HepG2 (cell line): ENCODE data around the gene GAPDH. TPM values are rescaled to one million over a fixed set of nuclear protein-coding genes. Genes with fewer than 3 reads are reported as not detected.

Source experiments
- ATF5 ChIP-seq: sonication (generic); formaldehyde crosslinking; IDR thresholded peaks from 2 replicates; pipeline ENCODE4 v1.4.0; 2020; ENCODE audit warnings: mild to moderate bottlenecking, low read depth, missing genetic modification reagents
- CBFB ChIP-seq: sonication (generic); formaldehyde crosslinking; IDR thresholded peaks from 2 replicates; pipeline ENCODE4 v1.4.0; 2020; ENCODE audit warnings: missing genetic modification reagents
- CEBPB ChIP-seq: IDR thresholded peaks from 2 replicates; pipeline ENCODE4 v1.6.1; 2011; ENCODE audit warnings: low read depth, low read length, improper control_type of control experiment, borderline replicate concordance
- FLYWCH1 ChIP-seq: sonication (generic); formaldehyde crosslinking; IDR thresholded peaks from 2 replicates; pipeline ENCODE4 v1.8.1; 2023; ENCODE audit warnings: mild to moderate bottlenecking, missing genetic modification reagents
- KLF9 ChIP-seq: IDR thresholded peaks from 2 replicates; pipeline ENCODE4 v1.6.1; 2016; ENCODE audit warnings: low read depth
- MXD1 ChIP-seq: sonication (generic); formaldehyde crosslinking; IDR thresholded peaks from 2 replicates; pipeline ENCODE4 v1.4.0; 2020; ENCODE audit warnings: mild to moderate bottlenecking, missing genetic modification reagents
- NFE2 ChIP-seq: sonication (generic); formaldehyde crosslinking; IDR thresholded peaks from 2 replicates; pipeline ENCODE4 v1.4.0; 2020; ENCODE audit warnings: missing genetic modification reagents
- POLR2AphosphoS5 ChIP-seq: IDR thresholded peaks from 2 replicates; pipeline ENCODE4 v1.6.1; 2012; ENCODE audit warnings: low read depth, low read length
- RAD21 ChIP-seq: fragments of 450-650 bp; formaldehyde crosslinking; IDR thresholded peaks from 2 replicates; pipeline ENCODE4 v1.5.0; 2020; ENCODE audit warnings: mild to moderate bottlenecking
- RBAK ChIP-seq: sonication (generic); formaldehyde crosslinking; IDR thresholded peaks from 2 replicates; pipeline ENCODE4 v1.5.1; 2020; ENCODE audit warnings: mild to moderate bottlenecking, missing genetic modification reagents
- SKIL ChIP-seq: sonication (generic); formaldehyde crosslinking; IDR thresholded peaks from 2 replicates; pipeline ENCODE4 v1.8.0; 2022; ENCODE audit warnings: missing genetic modification reagents, mild to moderate bottlenecking, moderate library complexity, borderline replicate concordance
- SNAPC2 ChIP-seq: sonication (generic); formaldehyde crosslinking; IDR thresholded peaks from 2 replicates; pipeline ENCODE4 v1.8.1; 2022; ENCODE audit warnings: mild to moderate bottlenecking, missing genetic modification reagents
- WIZ ChIP-seq: sonication (generic); formaldehyde crosslinking; IDR thresholded peaks from 2 replicates; pipeline ENCODE4 v1.5.1; 2020; ENCODE audit warnings: mild to moderate bottlenecking, missing genetic modification reagents
- ZBTB1 ChIP-seq: sonication (generic); formaldehyde crosslinking; IDR thresholded peaks from 2 replicates; pipeline ENCODE4 v1.4.0; 2020; ENCODE audit warnings: missing genetic modification reagents, borderline replicate concordance
- ZBTB39 ChIP-seq: sonication (generic); formaldehyde crosslinking; IDR thresholded peaks from 2 replicates; pipeline ENCODE4 v1.5.0; 2020; ENCODE audit warnings: missing genetic modification reagents
- ZFYVE20 ChIP-seq: sonication (generic); formaldehyde crosslinking; IDR thresholded peaks from 2 replicates; pipeline ENCODE4 v1.8.0; 2023; ENCODE audit warnings: low read depth, mild to moderate bottlenecking, moderate library complexity, missing genetic modification reagents, borderline replicate concordance
- ZNF274 ChIP-seq: sonication (generic); formaldehyde crosslinking; IDR thresholded peaks from 2 replicates; pipeline ENCODE4 v1.5.1; 2020; ENCODE audit warnings: mild to moderate bottlenecking, missing genetic modification reagents
- ZNF513 ChIP-seq: sonication (generic); formaldehyde crosslinking; conservative IDR thresholded peaks from 2 replicates; pipeline ENCODE4 v1.5.0; 2020; ENCODE audit warnings: missing genetic modification reagents
- ZNF580 ChIP-seq: IDR thresholded peaks from 2 replicates; pipeline ENCODE4 v1.6.1; 2016; ENCODE audit warnings: low read depth, borderline replicate concordance
- ZNF761 ChIP-seq: sonication (generic); formaldehyde crosslinking; conservative IDR thresholded peaks from 2 replicates; pipeline ENCODE4 v1.4.0; 2020; ENCODE audit warnings: mild to moderate bottlenecking, missing genetic modification reagents
- ZNF772 ChIP-seq: sonication (generic); formaldehyde crosslinking; IDR thresholded peaks from 2 replicates; pipeline ENCODE4 v1.5.0; 2020; ENCODE audit warnings: mild to moderate bottlenecking, missing genetic modification reagents
- ZNF816 ChIP-seq: sonication (generic); formaldehyde crosslinking; IDR thresholded peaks from 2 replicates; pipeline ENCODE4 v1.8.0; 2022; ENCODE audit warnings: missing genetic modification reagents, mild to moderate bottlenecking, borderline replicate concordance
- polyA plus RNA-seq, 8 experiments: library from polyadenylated mRNA; depleted of rRNA in 3 of 8; stranded (reverse) in 7 of 8; unstranded in 1 of 8; fragments of >200 nt; fragmentation: Illumina TruSeq in 4 of 8; extraction: Trizol in 4 of 8; gene quantifications; 2 replicates each; pipeline versions ENCODE4 v1.2.1 to v1.2.3, GENCODE V29; 2011 to 2016; ENCODE audit warnings: low read depth in 4 of 8, missing spikeins in 1 of 8, mixed read lengths in 1 of 8; ENCODE audit not compliant: insufficient read depth in 1 of 8
- total RNA-seq, 5 experiments: library from RNA; depleted of rRNA; stranded (reverse); fragments of >200 nt; fragmentation: Illumina TruSeq; extraction: Trizol; gene quantifications; 2 replicates each; pipeline ENCODE4 v1.2.3, GENCODE V29; 2016; ENCODE audit warnings: low read depth in 1 of 5

GAPDH gene
- total and polyA plus RNA-seq, 2 of the 13 experiments (the other 11 are each of a cell fraction or from before 2014, with no cell fraction given), result 3,038 to 12,722 TPM

- peak; percentile 8; the same call in 1 of the 2 replicates for TF ChIP-seq ZNF816 (CRISPR knock-in tag)
- TF ChIP-seq ZNF761 (CRISPR knock-in tag), result 0 out of 2 replicates have a peak, but pooled peaks have one; percentile 70
- TF ChIP-seq KLF9, result no peak
- peak; percentile 81 for TF ChIP-seq SNAPC2
- TF ChIP-seq CEBPB, result peak; percentile 23; the same call in 1 of the 2 replicates
- TF ChIP-seq MXD1, result peak; percentile 53; the same call in 1 of the 2 replicates
- peak; percentile 53; the same call in 1 of the 2 replicates for TF ChIP-seq NFE2 (CRISPR knock-in tag)
- TF ChIP-seq FLYWCH1 (CRISPR knock-in tag), result no peak
- TF ChIP-seq POLR2AphosphoS5, result peak; percentile 60
- TF ChIP-seq CBFB (CRISPR knock-in tag), result no peak
- no peak; the same call in none of the 2 replicates for TF ChIP-seq ZNF274 (CRISPR knock-in tag)
- TF ChIP-seq ATF5 (CRISPR knock-in tag), result no peak
- TF ChIP-seq ZBTB1, result no peak
- no peak; the same call in 1 of the 2 replicates for TF ChIP-seq ZNF580
- no peak for TF ChIP-seq ZBTB39 (CRISPR knock-in tag)
- no peak for TF ChIP-seq WIZ
- no peak for TF ChIP-seq RBAK (CRISPR knock-in tag)
- no peak for TF ChIP-seq RAD21 (CRISPR knock-in tag)
- no peak for TF ChIP-seq ZNF772 (CRISPR knock-in tag)
- no peak for TF ChIP-seq ZNF513 (CRISPR knock-in tag)
- peak; percentile 71 for TF ChIP-seq SKIL (CRISPR knock-in tag)
- TF ChIP-seq ZFYVE20, result no peak
Observed at GRCh38 chr12:6532051-6532926, 2.0 kb upstream of the GAPDH start (continued).
